NOMO-1 treated with dmso at 0.1 percent for 144 hours (cell line): ENCODE results near the gene ZNF608.

ENCODE experiments used
- DNase-seq: peaks from one replicate; lab custom pipeline; 2025; ENCODE audit not compliant: unreplicated experiment; lab: John Stamatoyannopoulos, UW

ZNF608 gene

GRCh38 chr5:124738681-124739633, 7.5 kb downstream of the ZNF608 start:
- DNase-seq: no peak

- DNase-seq: no peak
These were observed 8.8 kb downstream of the ZNF608 start for GRCh38 chr5:124737651-124738050.

DNA sequence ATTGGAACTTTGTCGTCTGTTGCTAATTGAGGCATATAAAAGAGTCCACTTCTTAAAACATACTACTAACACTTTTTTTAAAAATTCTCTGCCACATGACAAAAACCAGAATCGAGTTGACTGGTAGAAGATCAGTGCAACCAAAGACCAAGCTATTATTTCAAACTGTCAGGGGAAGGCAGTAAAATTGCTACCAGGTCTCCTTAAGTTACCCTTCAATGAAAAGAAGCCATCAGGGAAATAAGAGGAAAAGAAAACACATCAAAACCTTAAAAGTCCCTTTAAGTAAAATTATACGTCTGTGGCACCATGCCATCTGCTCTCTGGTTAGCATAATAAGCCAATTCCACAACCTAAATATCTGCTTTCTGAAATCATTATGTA, 9.6 kb downstream of the ZNF608 start:
- no peak for DNase-seq

- DNase-seq: no peak
These were observed 10.2 kb downstream of the ZNF608 start for GRCh38 chr5:124736082-124736804.

DNA sequence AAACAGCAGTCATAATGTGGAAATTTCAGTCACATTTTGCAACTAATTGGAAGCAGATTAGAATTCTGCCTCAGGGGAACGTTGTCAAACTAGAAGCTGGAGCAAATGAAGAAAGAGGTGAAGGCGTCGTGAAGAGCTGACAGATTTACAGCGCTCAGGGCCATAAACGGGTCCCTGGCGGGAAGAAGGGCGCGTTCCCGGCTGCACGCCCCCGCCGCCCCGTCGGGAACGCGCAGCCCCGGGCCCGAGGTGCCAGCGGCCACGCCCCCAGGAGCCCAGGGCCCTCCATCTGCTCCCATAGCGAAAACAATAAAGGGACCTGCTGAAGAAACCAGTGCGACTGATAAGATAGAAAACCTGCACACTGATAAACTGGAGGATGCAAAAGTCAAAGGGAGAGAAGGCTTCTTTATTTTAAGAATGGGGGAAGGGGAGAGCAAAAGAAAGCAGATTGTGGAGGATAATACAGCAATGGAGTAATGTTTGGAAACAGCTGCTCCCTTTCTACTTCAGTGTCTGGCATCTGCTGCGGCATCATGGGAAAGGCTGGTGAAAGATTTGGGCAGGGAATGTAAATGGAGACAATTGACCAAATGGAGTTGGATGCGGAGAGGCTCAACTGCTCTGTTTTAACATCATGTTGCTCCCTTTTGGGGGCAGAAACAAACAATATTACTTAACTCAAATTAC, 11.1 kb downstream of the ZNF608 start:
- DNase-seq: no peak

GRCh38 chr5:124734574-124735168, 11.8 kb downstream of the ZNF608 start:
- DNase-seq: no peak

GRCh38 chr5:124733329-124733650, 13.1 kb downstream of the ZNF608 start:
- no peak for DNase-seq

- no peak for DNase-seq
These were observed 13.8 kb downstream of the ZNF608 start for GRCh38 chr5:124732428-124733328.

GRCh38 chr5:124730381-124730780, 16.1 kb downstream of the ZNF608 start:
- DNase-seq: no peak

DNA sequence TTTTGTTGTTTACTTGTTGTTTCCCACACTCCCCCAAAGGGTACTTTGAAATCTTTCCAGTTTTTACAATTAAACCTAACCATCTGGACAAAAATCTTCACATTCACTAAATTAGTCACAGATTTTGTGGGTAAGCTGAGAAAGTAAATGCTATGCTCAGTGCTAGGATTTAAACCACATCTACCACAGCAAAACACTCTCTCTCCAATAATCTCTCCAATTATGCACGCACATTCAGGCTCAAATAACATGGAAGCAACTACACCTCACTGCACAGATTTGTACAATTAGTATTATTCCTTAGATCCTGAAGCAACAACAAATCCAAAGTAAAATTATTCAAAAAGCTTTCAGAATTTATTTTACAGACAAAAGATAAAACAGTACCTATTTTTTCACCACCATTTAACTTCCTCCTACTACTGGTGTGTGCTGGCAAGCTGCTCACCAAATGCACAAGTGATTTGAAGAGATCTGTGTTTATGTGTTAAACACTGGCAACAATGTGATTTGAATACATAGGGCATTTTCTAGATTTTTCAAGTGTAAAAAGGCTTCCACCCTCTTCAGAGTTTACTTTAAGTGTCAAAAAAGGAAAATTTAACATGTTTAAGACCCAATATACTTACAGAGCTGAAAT, 16.6 kb downstream of the ZNF608 start:
- DNase-seq: no peak

- DNase-seq: no peak
These were observed 17.5 kb downstream of the ZNF608 start for GRCh38 chr5:124728968-124729332.

GRCh38 chr5:124728331-124728967, 18.0 kb downstream of the ZNF608 start:
- no peak for DNase-seq

- DNase-seq: no peak
These were observed 19.6 kb downstream of the ZNF608 start for GRCh38 chr5:124726631-124727362.

- DNase-seq: no peak
These were observed 20.7 kb downstream of the ZNF608 start for GRCh38 chr5:124725622-124726258.

DNA sequence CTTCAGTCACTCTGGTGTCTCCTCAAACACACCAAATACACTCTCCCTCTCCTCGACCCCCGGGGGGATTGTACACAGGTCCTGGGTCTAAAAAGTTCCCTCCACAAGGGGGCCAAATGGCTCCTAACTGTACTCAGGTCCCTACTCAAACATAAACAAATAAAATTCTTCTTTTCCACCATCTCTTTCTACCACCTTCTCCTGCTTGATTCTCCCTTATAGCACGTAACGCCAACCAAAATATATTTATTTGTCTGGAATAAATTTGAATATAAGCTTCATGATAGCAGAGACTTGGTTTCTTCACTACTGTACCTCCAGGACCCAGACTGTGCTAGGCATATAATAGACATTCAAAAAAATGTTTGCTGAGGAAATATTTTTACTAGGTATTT, 21.4 kb downstream of the ZNF608 start:
- DNase-seq: no peak

- DNase-seq: no peak
These were observed 21.9 kb downstream of the ZNF608 start for GRCh38 chr5:124724357-124725039.

DNA sequence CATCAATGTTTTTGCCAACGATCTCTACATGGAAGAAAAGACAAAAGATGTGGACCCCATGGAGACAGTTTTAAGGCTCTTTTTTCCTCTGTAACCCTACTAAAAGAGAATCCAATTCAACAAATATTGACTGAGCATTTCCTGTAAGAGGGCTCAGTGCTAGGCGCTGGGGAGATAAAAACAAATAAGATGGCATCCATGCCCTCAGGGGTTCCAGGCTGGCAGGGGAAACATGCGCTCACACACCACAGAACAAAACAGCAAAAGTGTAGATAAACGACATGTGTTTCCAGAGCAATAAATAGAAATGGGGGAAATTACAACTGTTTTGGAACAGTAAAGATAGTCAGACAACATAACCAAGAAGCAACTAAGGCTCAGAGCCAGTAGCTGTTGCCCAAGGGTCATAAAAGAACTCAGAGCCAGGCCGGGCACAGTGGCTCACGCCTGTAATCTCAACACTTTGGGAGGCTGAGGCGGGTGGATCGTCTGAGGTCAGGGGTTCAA, 25.2 kb downstream of the ZNF608 start:
- no peak for DNase-seq

DNA sequence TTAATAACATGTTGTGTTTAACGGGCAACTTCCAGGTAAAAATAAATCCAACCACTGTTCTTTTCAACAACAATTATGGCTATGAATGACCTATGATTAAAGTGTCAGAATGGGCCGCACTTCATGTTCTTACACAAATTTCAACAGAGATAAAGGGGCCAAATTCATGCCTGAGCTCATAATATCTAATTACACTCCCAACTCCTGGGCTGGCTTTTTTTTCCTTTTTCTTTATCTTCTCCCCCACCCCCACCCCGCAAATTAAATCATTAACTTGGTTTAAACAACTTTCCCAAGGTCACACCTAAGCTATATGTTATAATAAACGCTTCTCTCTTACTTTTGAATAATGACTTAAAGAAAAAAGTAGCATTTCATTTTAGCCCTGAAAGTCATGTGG, 25.8 kb downstream of the ZNF608 start:
- DNase-seq: no peak
